M059J (cell line): Measurements from ENCODE around the gene CREB1. TPM values are rescaled to one million over a fixed set of nuclear protein-coding genes. Genes with fewer than 3 reads are reported as not detected.
A peak's percentile ranks its signal among the peaks of the same experiment; 100 is the strongest.
"Not testable (repeated sequence)": the region's sequence is repeated elsewhere in the genome, so short reads cannot be mapped to it uniquely, and the experiment has no call there.

Experiments
- DNase-seq: peaks from one replicate; pipeline ENCODE4 v3.0.0-alpha.2; 2012; ENCODE audit warnings: low read depth
- total RNA-seq: library from RNA; depleted of rRNA; stranded (reverse); fragments of >200 nt; shearing (Covaris generic); gene quantifications from 2 replicates; pipeline ENCODE4 v1.2.3, GENCODE V29; 2014

CREB1 gene
- total RNA-seq, 1 experiment from 2014 or later, result 55.0 TPM

DNA sequence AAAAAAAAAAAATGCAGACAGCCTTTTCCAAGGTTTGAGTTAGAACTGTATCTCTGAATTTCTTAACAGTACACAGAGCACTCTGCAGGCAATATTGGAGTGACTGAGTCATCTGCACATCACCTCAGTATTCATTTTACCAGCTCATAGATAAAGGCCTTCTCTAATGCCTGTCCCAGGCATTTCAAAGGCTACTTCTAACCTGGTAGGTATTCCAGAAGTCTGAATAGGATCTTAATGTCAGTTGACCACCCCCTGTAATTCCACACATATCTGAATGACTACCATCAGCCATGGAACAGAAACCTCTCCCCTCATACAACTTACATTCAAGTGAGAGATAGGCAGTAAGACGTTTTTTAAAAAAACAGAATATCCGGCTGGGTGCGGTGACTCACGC, 86.4 kb downstream of the CREB1 start:
- peak; percentile 69 for DNase-seq

DNA sequence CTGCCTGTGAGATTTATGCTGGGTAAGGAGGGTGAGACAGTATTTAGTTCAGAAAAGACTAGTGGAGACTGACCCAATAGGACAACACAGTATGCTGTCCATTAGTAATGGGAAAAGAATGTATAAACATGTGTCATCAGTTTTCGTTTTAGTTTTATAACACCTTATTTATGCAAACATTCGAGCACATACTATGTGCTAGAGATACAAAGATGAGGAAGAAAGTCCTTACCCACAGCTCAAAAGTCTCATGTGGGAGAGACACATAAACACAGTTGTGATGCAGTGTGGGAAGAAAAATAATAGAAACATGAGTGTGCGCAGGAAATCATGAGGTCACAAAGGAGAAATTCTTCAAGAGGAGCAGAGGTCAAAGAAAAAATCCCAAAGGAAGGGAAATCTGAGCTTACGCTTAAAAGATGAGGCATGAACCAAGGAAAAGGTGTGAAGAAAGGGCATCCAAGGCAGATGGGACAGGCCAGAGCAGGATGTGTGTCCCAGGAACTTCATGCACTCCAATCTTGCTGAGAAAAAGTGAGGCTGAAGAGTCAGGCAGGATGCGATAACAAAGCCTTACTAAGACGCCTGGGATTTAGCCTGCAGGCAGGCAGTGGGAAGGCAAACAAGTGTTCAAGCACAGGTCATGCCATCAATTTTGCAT, 87.4 kb downstream of the CREB1 start:
- DNase-seq, result peak; percentile 89

DNA sequence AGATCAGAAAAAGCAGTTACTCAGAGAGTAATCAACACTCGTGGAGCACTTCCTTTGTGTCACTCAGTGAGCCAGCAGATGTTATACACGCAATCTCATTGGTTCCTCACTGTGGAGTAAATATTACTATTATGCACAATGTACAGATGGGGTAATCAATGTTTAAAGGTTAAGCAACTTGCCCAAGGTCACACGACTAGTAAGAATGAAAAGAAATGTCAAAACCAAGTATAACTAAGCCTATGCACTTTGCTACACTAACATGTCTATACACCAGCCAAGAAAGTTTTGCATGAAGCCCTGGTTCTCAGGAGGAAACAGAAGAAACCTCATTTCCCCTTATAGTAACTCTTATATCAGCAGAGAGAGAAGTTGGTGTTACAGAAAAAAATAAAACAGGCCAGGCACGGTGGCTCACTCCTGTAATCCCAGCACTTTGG, 90.0 kb downstream of the CREB1 start:
- no peak for DNase-seq

DNA sequence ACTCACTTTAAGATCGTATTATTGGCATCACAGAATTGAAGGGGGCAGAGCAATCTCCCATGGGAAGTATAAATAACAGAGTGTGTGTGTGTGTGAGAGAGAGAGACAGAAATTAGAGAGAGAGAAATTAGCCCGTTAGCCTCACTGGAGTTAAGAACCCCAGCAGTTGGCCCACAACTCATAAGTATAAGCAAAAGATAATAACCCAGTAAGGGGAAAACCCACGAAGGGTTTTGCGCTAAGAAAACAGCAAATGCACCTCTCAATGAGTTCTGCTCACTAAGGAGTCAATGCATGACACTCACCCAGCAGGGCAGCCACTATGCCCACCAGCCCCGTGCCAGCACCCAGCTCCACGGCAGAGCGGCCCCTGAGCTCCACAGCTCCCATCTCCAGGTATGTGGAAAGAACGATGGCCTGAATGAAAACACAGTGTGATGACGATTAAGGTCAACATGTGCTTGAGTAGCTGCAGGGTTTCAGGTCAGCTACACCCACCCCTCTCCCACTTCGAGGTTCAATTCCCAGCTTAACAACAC, 91.8 kb downstream of the CREB1 start:
- DNase-seq, result no peak

DNA sequence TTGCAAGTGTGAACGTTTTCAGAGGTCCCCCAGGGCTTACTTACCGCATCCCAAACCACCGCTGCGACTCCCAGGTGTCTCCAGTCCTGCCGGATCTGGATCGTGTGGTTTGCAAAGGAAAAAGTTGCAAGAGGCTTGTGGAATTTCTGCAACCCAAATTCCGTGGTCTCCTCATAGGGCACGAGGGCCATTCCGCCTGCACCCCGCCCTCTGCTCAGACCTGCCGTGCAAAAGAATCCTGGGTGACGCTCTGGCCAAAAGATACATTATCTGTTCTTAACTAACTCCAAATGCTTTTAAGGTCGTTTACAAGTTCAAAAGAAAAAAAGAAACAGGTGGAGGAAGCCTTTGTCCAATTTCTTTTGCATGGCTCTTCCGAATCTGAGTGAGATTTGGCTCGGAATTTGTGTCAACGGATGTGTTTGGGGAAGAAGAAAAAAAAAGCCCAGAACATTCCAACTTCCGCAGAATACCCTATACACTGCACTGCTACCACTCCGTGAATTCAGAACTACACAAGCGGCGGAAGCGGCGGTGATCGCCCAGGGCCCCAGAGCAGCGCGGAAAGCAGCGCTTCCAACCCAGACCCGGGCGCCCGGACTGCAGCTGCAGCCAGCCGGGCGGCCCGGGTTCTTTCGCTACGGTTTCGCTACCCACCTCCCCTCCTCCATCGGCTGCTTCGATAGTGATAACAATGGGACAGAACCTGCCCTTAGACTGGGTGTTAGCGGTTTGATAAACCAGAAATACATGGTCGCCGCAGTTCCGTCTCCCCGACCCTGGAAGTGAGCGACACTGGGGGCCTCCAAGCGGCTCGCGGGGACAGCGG, 94.6 kb downstream of the CREB1 start:
- peak; percentile 72 for DNase-seq

DNA sequence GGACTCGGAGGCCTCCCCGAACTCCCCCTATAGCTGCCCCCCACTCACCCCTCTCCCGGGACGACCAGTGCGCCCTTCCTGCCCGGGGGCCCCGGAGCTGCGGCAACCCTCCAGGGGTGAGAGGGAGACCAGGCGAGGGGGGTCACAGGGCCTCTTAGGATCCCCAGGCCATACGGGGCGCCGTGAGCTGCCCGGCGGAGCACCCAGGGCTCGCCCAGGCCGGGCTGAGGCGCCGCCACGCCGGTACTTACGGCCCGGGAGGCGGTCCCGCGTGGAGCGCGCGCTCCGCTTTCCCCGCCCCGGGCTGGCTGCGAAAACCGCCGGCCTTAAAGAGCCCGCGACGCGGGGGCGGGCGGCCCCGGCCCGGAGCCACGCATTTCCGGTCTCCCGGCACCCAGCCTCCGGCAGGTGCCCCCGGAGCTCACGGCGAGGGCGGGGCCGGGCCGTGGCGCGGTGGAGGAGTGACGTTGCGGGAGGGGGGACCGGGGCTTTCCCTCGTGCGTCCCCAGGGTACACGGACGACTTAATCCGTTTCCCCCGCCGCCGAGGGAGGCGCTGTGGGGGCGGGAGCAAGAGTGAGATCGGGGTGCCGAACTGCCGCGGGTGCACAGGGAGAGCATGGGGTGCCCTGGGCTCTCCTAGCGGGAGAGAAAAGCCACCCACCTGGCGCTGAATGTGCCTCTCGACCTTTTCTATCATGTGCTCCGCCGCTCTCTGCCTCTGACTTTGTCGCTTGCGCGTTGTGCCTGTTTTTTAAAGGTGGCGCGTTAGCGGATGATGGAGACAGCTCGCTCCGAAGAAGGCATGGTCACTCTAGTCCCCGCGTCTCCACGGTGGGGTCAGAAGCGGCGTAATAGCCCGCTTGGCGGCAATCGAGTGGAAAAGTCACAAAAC, 95.5 kb downstream of the CREB1 start, which contains the start of gene METTL21A:
Gene METTL21A, minus strand, starts transcription at position 381 of the 894 bp plus-strand sequence. CDS start 1,019 bp downstream, outside the sequence.
- peak; percentile 87 for DNase-seq

DNA sequence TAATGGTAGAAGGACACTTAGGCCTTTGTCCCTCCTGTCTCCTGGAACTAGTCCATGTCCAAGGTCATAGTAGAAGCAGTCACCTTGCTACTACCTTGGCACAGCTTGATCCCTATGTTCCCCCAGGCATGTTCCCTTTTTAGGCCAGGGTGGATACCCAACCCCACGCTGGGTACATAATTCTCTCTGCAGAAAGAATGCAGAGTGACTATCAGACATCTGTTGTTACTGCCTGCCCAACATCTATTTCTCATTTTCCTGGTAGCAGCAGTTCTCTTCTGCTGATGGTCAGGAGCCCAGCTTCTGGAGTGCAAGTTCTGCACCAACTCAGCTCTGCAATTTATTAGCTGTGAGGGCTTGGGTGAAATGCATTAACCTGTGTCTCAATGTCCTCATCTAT, 99.8 kb downstream of the CREB1 start:
- no peak for DNase-seq

DNA sequence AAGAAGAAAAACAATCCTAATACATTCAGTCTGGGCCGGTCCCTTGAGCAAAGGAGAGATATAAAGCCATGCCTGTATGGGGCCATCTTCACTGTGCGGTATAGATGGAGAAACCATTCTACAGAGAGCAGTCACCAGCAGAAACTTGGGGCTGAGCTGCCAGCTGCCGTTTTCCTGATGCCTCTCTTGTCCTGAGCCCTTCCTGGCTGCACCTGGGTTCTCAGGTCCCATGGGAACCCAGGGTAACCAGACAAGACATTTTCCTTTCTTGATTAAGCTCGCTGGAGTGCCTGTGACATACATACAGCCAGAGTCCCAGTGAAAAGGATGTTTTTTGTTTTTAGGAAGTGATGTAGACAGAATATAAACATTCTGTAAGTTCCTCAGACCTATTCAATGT, 100.7 kb downstream of the CREB1 start:
- no peak for DNase-seq

DNA sequence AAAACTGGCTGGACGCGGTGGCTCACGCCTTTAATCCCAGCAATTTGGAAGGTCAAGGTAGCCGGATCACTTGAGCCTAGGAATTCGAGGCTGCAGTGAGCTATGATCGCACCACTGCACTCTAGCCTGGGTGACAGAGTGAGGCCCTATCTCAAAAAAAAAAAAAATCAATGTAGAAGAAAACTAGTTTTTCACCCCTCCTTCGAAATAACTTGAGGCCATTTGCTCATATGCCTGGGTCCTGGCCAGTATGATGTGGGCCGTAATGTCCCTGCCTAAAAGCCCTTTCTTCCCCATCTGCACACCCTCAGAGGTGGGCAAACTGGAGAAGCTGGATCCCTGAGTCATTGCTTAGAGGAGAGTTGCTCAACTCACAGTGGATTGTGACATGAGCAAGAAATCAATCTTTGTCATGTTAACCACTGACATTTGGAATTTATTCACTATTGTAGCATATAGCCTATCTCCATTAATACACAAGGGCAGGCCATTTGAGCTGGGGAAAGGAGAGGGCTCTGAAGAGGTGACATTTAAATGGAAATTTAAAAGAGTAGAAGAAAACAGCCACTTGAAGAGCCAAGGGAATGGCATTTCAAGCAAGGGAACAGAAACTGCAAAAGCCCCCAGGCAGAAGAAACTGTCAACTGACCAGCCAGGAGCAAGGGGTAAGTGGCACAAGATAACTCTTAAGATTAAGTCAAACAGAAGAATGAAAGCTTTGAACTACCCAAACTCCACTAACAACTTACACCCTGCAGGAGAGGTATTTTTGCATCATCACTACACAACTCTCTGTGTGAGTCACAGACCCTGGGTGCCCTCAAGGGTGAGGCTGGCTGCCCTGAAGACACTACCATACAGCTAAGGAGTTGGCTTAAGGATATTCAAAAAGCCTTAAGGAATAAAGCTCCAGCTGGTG, 103.1 kb downstream of the CREB1 start:
- peak; percentile 90 for DNase-seq

DNA sequence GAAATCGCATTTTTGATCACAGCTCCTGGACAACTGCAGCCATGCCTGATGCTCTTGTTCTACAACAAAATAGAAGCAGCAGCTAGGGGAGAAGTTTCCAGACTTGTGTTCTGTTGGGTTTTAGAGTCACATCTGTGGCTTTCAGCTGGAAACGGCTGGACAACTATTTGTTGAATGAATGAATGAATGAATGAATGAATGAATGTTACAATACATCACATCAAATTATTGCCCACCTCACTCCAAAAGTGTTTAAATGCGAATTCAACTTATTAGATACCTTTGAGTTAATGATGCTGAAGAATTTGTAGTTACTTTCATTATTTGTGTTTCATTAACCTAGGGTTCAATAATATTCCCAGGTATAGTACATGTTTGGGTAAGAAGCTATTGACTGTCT, 103.9 kb downstream of the CREB1 start:
- no peak for DNase-seq

DNA sequence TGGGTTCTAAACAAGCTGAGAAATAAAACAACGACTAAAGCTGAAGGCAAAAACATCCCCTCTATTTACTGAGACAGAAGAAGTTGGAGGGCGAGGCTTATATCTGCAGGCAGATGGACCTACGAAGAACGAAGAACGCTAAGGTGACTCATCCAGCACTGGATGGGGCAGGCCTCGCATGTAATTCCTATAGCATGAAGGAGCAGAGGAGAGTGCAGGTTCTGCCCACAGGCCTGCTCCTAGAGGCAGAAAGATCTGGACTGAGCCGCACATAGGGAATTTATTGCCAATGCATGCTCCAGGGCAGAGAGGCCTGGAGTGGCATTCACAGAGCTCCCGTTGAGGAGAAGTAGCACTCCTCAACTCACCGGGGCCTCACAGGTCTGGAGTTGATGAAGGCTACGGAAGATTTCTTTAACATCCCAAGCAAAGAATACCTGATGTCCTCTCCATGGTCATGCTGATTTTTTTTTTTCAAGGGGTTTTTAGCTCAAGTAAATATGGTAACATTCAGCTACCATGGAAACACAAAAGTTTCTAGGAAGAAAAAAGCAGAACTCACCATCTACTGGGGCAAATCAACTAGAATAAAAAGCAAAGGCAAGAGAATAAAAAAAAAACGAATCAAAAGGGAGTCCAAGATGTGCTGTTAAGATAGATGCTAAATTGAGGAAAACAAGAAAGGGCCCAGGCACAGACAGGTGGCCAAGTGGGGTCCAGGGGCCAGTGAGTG, 105.9 kb downstream of the CREB1 start:
- no peak for DNase-seq

DNA sequence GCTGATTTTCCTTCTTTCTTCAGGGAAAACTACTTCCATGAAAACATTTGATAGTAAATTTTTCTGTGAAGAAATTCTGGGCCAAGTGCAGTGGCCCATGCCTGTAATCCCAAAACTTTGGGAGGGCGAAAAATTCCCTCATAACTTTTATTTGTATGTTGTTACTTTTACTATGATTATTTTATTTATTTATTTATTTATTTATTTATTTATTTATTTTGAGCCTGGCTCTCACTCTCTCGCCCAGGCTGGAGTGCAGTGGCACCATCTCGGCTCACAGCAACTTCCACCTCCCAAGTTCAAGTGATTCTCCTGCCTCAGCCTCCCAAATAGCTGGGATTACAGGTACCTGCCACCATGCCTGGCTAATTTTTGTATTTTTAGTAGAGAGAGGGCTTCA, 109.5 kb downstream of the CREB1 start:
- DNase-seq, result not testable (repeated sequence)

DNA sequence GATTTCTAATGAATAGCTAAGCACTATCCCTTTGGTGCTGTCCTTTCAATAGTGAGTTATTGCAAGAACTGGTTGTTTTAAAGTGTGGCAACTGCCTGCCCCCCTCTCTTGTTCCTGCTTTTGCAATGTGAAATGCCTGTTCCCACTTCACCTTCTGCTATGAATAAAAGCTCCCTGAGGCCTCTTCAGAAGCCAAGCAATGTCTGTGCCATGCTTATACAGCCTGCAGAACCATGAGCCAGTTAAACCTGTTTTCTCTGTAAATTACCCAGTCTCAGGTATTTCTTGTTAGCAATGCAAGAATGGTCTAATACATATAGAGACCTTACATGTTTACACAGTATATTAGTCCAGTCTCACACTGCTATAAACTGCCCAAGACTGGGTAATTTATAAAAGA, 110.4 kb downstream of the CREB1 start:
- no peak for DNase-seq

DNA sequence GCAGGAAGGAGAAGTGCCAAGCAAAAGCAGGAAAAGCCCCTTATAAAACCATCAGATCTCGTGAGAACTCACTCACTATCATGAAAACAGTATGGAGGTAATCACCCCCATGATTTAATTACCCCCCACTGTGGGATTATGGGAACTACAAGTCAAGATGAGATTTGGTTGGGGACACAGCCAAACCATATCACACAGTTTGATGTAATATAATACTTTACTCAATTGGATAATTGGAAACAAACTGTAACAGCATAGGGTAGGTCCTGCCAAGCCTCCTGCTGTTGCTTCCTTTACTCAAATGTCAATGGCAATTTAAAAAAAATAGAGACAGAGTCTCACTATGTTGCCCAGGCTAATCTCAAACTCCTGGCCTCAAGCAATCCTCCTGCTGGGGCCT, 110.9 kb downstream of the CREB1 start:
- no peak for DNase-seq

DNA sequence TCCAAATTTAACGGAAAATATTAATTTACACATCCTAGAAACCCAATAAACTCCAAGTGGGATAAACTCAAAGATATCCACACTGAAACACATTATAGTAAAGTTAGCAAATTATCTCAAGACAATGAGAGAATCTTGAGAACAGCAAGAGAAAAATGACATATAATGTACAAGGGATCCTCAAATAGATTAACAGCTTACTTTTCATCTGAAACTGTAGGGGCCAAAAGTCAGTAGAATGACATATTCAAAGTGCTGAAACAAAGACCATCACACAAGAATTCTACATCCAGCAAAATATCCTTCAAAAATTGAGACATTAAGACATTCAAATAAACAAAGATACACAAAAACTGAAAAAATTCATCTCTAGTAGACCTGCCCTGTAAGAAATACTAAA, 114.1 kb downstream of the CREB1 start:
- no peak for DNase-seq

DNA sequence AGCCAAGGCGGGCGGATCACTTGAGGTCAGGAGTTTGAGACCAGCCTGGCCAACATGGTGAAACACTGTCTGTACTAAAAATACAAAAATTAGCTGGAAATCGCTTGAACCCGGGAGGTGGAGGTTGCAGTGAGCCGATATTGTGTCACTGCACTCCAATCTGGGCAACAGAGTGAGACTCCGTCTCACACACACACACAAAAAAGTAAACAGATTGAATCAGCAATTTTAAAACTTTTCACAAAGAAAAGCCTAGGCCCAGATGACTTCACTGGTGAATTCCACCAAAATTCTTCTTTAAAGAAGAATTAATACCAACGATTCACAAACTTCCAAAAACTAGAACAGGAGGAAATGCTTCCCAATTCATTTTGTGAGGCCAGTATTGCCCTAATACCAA, 116.8 kb downstream of the CREB1 start:
- not testable (repeated sequence) for DNase-seq
